RWPE2 (cell line): ENCODE results near the gene NMBR.

Source experiments
- ATAC-seq: fragments of 200-7000 bp; cut with Tn5 transposase; 3 replicates; pipeline ENCODE4 v1.9.1; 2021; ENCODE audit warnings: low read depth
- DNase-seq: peaks from one replicate; pipeline ENCODE4 v3.0.0-alpha.2; 2020; ENCODE audit warnings: low spot score
- H3K27ac ChIP-seq: fragments of 450-650 bp; 2 replicates; pipeline ENCODE4 v1.5.1; 2017; ENCODE audit warnings: mild to moderate bottlenecking; ENCODE audit not compliant: poor library complexity, severe bottlenecking
- H3K27me3 ChIP-seq: fragments of 250-450 bp; sonication (Bioruptor Pico); 2 replicates; pipeline ENCODE4 v1.5.1; 2021; ENCODE audit warnings: mild to moderate bottlenecking, moderate library complexity; ENCODE audit not compliant: insufficient read depth, poor library complexity, severe bottlenecking
- H3K36me3 ChIP-seq: fragments of 250-450 bp; sonication (Bioruptor Pico); 2 replicates; pipeline ENCODE4 v1.5.1; 2020; ENCODE audit warnings: low read depth, mild to moderate bottlenecking, moderate library complexity
- H3K4me1 ChIP-seq: fragments of 250-450 bp; sonication (Bioruptor Pico); 2 replicates; pipeline ENCODE4 v1.5.1; 2021; ENCODE audit warnings: mild to moderate bottlenecking, moderate library complexity; ENCODE audit not compliant: insufficient read depth, poor library complexity, severe bottlenecking
- H3K4me3 ChIP-seq: fragments of 250-450 bp; sonication (Bioruptor Pico); 2 replicates; pipeline ENCODE4 v1.5.1; 2021; ENCODE audit warnings: mild to moderate bottlenecking, moderate library complexity; ENCODE audit not compliant: severe bottlenecking
- H3K9me3 ChIP-seq: fragments of 250-450 bp; sonication (Bioruptor Pico); 2 replicates; pipeline ENCODE4 v1.5.1; 2021; ENCODE audit warnings: mild to moderate bottlenecking, moderate library complexity; ENCODE audit not compliant: severe bottlenecking
- TF ChIP-seq, protein P1 (sequence below): fragments of 450-650 bp; IDR thresholded peaks from one replicate; pipeline ENCODE4 v1.5.1; 2017; ENCODE audit warnings: mild to moderate bottlenecking, moderate library complexity; ENCODE audit not compliant: poor library complexity, severe bottlenecking

Gene NMBR

DNA sequence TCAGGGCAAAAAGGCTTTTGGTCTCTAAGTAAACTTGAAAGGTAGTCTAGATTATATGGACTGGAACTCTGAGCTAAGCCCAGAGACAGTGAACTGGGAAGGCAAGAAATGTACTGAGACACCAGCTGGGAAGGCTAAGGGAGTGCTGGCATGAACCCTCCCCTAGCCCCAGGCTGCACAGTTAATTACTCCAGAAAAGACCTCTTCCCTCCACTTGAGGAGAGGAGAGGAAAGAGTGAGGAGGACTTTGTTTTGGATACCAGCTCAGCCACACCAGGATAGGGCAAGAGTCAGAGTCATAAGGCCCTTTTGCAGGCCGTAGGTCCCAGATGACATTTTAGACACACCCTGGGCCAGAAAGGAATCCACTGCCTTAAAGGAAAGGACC is 98.3 kb downstream of the NMBR start:
- Histone ChIP-seq H3K4me1 (no peaks in the 10 kb centered on the region), H3K36me3 (no peaks in the 10 kb centered on the region), H3K4me3 (no peak overlapping the region), H3K27me3 (no peaks in the 10 kb centered on the region), H3K27ac (no peak overlapping the region), H3K9me3 (peaks cover 5% of the 10 kb centered on the region)
- TF ChIP-seq, protein P1, sequence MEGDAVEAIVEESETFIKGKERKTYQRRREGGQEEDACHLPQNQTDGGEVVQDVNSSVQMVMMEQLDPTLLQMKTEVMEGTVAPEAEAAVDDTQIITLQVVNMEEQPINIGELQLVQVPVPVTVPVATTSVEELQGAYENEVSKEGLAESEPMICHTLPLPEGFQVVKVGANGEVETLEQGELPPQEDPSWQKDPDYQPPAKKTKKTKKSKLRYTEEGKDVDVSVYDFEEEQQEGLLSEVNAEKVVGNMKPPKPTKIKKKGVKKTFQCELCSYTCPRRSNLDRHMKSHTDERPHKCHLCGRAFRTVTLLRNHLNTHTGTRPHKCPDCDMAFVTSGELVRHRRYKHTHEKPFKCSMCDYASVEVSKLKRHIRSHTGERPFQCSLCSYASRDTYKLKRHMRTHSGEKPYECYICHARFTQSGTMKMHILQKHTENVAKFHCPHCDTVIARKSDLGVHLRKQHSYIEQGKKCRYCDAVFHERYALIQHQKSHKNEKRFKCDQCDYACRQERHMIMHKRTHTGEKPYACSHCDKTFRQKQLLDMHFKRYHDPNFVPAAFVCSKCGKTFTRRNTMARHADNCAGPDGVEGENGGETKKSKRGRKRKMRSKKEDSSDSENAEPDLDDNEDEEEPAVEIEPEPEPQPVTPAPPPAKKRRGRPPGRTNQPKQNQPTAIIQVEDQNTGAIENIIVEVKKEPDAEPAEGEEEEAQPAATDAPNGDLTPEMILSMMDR: no peak
- ATAC-seq: no peak
- no peak for DNase-seq

DNA sequence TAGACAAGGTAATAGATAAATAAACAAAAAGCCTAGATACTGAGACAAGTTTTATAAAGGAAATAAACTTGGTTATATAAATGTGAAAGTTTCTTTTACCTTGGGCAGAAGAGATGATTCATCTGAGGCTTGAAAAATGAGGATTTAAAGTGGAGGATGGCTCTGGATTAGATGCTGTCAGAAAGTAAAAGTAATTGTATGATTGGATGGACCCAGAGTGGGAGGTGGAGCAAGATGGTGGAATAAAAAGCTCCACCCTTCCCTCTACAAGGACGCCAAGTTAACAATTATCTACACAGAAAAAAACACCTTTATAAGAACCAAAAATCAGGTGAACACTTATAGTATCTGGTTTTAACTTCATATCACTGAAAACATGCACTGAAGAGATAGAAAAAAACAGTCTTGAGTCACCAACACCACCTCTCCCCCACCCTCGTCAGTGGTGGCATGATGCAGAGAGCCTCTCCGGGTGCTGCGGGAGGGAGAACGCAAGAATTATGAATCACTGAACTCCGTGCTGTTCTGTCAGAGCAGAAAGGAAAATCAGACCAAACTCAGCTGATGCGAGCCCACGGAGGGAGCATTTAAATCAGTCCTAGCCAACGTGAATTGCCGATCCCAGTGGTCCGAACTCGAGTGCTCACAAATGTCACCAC is 98.9 kb downstream of the NMBR start:
- DNase-seq (no peak), ATAC-seq (no peak)
- Histone ChIP-seq H3K27ac (no peak overlapping the region), H3K27me3 (no peaks in the 10 kb centered on the region), H3K4me1 (no peaks in the 10 kb centered on the region), H3K4me3 (no peak overlapping the region), H3K36me3 (no peaks in the 10 kb centered on the region), H3K9me3 (peaks cover 5% of the 10 kb centered on the region)
- TF ChIP-seq, protein P1: no peak

- Histone ChIP-seq H3K9me3 (no peaks in the 10 kb centered on the region), H3K4me1 (no peaks in the 10 kb centered on the region), H3K4me3 (no peak overlapping the region), H3K36me3 (no peaks in the 10 kb centered on the region), H3K27me3 (no peaks in the 10 kb centered on the region), H3K27ac (no peak overlapping the region)
- DNase-seq (no peak), ATAC-seq (no peak)
- TF ChIP-seq, protein P1: peak; percentile 77
These were observed 101.3 kb downstream of the NMBR start for GRCh38 chr6:142045380-142046278.

GRCh38 chr6:142035890-142036289 is 111.0 kb downstream of the NMBR start:
- peaks cover 6% of the 10 kb centered on the region for H3K4me1 ChIP-seq
- TF ChIP-seq, protein P1: no peak
- DNase-seq: no peak
- H3K27ac ChIP-seq: no peak overlapping the region
- no peak for ATAC-seq
- no peaks in the 10 kb centered on the region for H3K27me3 ChIP-seq
- no peaks in the 10 kb centered on the region for H3K9me3 ChIP-seq
- H3K4me3 ChIP-seq: no peak overlapping the region
- H3K36me3 ChIP-seq: no peaks in the 10 kb centered on the region
